Endothelial cell (in vitro differentiated cells): ENCODE data around the gene SSR4. TPM values are rescaled to one million over a fixed set of nuclear protein-coding genes. Genes with fewer than 3 reads are reported as not detected.

Source experiments
- DNase-seq: peaks from one replicate; pipeline ENCODE4 v3.0.0; 2021; ENCODE audit warnings: low spot score
- H3K27ac Mint-ChIP-seq: one replicate; pipeline ENCODE4 v1.8.0; 2021; ENCODE audit warnings: mixed read lengths, inconsistent platforms; ENCODE audit not compliant: unreplicated experiment
- H3K27me3 Mint-ChIP-seq: one replicate; pipeline ENCODE4 v1.8.0; 2021; ENCODE audit warnings: mild to moderate bottlenecking, moderate library complexity, mixed read lengths, inconsistent platforms; ENCODE audit not compliant: unreplicated experiment
- H3K36me3 Mint-ChIP-seq: one replicate; pipeline ENCODE4 v1.8.0; 2021; ENCODE audit warnings: mild to moderate bottlenecking, low read depth, mixed read lengths, inconsistent platforms; ENCODE audit not compliant: unreplicated experiment
- H3K4me1 Mint-ChIP-seq: one replicate; pipeline ENCODE4 v1.8.0; 2021; ENCODE audit warnings: mild to moderate bottlenecking, mixed read lengths, inconsistent platforms; ENCODE audit not compliant: unreplicated experiment
- H3K4me3 Mint-ChIP-seq: one replicate; pipeline ENCODE4 v1.8.0; 2021; ENCODE audit warnings: mild to moderate bottlenecking, mixed read lengths, inconsistent platforms; ENCODE audit not compliant: unreplicated experiment
- H3K9me3 Mint-ChIP-seq: one replicate; pipeline ENCODE4 v1.8.0; 2021; ENCODE audit warnings: mixed read lengths, inconsistent platforms; ENCODE audit not compliant: unreplicated experiment
- total RNA-seq: library from RNA; stranded (reverse); fragmentation: NEBNext Ultra II Directional; extraction: Animal tissue kit (Norgen Biotek cat#: 25700); gene quantifications from one replicate; pipeline ENCODE4 v1.2.1, GENCODE V29; 2021; ENCODE audit not compliant: unreplicated experiment
- TF ChIP-seq, protein P1 (sequence below): fragments of 200-600 bp; sonication (generic); IDR thresholded peaks from one replicate; pipeline ENCODE4 v1.5.0; 2021; ENCODE audit warnings: antibody characterized with exemption; ENCODE audit not compliant: unreplicated experiment

Gene SSR4
- total RNA-seq, 1 donor from 2014 or later = 243 TPM

- H3K27me3 Mint-ChIP-seq = no peaks in the 10 kb centered on the region
- no peaks in the 10 kb centered on the region for H3K9me3 Mint-ChIP-seq
- H3K4me1 Mint-ChIP-seq = no peaks in the 10 kb centered on the region
- no peak overlapping the region for H3K27ac Mint-ChIP-seq
- no peak overlapping the region for H3K4me3 Mint-ChIP-seq
- TF ChIP-seq, protein P1, sequence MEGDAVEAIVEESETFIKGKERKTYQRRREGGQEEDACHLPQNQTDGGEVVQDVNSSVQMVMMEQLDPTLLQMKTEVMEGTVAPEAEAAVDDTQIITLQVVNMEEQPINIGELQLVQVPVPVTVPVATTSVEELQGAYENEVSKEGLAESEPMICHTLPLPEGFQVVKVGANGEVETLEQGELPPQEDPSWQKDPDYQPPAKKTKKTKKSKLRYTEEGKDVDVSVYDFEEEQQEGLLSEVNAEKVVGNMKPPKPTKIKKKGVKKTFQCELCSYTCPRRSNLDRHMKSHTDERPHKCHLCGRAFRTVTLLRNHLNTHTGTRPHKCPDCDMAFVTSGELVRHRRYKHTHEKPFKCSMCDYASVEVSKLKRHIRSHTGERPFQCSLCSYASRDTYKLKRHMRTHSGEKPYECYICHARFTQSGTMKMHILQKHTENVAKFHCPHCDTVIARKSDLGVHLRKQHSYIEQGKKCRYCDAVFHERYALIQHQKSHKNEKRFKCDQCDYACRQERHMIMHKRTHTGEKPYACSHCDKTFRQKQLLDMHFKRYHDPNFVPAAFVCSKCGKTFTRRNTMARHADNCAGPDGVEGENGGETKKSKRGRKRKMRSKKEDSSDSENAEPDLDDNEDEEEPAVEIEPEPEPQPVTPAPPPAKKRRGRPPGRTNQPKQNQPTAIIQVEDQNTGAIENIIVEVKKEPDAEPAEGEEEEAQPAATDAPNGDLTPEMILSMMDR = no peak
- H3K36me3 Mint-ChIP-seq = no peaks in the 10 kb centered on the region
- no peak for DNase-seq
Measured at GRCh38 chrX:153779891-153780677, 14.4 kb upstream of the SSR4 start.

- DNase-seq = no peak
- Mint-ChIP-seq H3K4me1 (no peaks in the 10 kb centered on the region), H3K27me3 (no peaks in the 10 kb centered on the region), H3K9me3 (no peaks in the 10 kb centered on the region), H3K4me3 (no peak within 1 kb of the TSS), H3K36me3 (no peaks in the 10 kb centered on the region), H3K27ac (no peak within 1 kb of the TSS)
- TF ChIP-seq, protein P1 = no peak
Measured at GRCh38 chrX:153780678-153781427, 13.6 kb upstream of the SSR4 start, which contains the start of gene SRPK3. TSS of gene SRPK3 (plus strand) at chrX:153781041. CDS start at chrX:153781087, 46 bp downstream.

- TF ChIP-seq, protein P1 = no peak
- H3K9me3 Mint-ChIP-seq = no peaks in the 10 kb centered on the region
- peaks cover 3% of the 10 kb centered on the region for H3K36me3 Mint-ChIP-seq
- H3K27me3 Mint-ChIP-seq = no peaks in the 10 kb centered on the region
- H3K4me3 Mint-ChIP-seq = no peak overlapping the region
- DNase-seq = no peak
- H3K27ac Mint-ChIP-seq = no peak overlapping the region
- H3K4me1 Mint-ChIP-seq = no peaks in the 10 kb centered on the region
Measured at GRCh38 chrX:153781428-153782047, 12.9 kb upstream of the SSR4 start.

GRCh38 chrX:153782313-153782712, 12.2 kb upstream of the SSR4 start:
- H3K27ac Mint-ChIP-seq = no peak overlapping the region
- TF ChIP-seq, protein P1 = no peak
- peaks cover 5% of the 10 kb centered on the region for H3K36me3 Mint-ChIP-seq
- H3K9me3 Mint-ChIP-seq = no peaks in the 10 kb centered on the region
- DNase-seq = no peak
- H3K4me1 Mint-ChIP-seq = no peaks in the 10 kb centered on the region
- no peaks in the 10 kb centered on the region for H3K27me3 Mint-ChIP-seq
- H3K4me3 Mint-ChIP-seq = no peak overlapping the region
